Activated effector memory CD4-positive, alpha-beta T cell treated with Interleukin-2 at 50 U/mL for 16 hours (primary cell): Measurements from ENCODE around the gene IBTK.
A peak's percentile ranks its signal among the peaks of the same experiment; 100 is the strongest.
"Not testable (repeated sequence)": the region's sequence is repeated elsewhere in the genome, so short reads cannot be mapped to it uniquely, and the experiment has no call there.

Experiments used
- DNase-seq: peaks from one replicate; pipeline ENCODE4 v3.0.0-alpha.2; 2020

IBTK gene

GRCh38 chr6:82247505-82248272, at the start of gene IBTK:
Gene IBTK, minus strand, starts transcription at chr6:82247744. Its CDS starts 7,258 bp downstream, at chr6:82240486.
- DNase-seq = peak; percentile 89

- DNase-seq = no peak
Measured at GRCh38 chr6:82283771-82284410, 36.3 kb upstream of the IBTK start.

DNA sequence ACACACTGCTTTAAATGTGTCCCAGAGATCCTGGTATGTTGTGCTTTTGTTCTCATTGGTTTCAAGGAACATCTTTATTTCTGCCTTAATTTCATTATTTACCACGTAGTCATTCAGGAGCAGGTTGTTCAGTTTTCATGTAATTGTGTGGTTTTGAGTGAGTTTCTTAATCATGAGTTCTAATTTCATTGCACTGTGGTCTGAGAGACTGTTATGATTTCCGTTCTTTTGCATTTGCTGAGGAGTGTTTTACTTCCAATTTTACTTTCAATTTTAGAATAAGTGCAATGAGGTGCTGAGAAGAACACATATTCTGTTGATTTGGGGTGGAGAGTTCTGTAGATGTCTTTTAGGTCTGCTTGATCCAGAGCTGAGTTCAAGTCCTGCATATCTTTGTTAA, 34.0 kb upstream of the IBTK start:
- not testable (repeated sequence) for DNase-seq

DNA sequence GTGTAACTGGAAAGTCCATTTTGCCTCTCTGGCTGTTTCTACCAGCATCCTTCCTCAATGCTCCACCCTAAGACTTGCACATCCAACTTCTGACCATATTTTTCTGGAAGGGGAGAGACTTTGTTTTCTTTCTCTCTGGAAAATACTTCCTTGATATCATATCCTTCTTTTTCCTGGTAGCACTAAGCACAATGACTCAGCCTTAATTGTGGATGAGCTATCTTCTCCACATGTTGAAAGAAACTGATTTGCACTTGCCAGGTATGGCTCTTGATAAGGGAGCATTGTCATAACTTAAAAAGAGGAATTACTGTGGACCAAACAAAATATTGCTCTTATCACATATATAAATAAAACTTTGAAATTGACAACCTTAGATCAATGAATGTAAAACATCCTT, 30.1 kb upstream of the IBTK start:
- no peak for DNase-seq

GRCh38 chr6:82275686-82276085, 28.1 kb upstream of the IBTK start:
- DNase-seq = no peak

- no peak for DNase-seq
Measured at GRCh38 chr6:82273295-82273694, 25.8 kb upstream of the IBTK start.

DNA sequence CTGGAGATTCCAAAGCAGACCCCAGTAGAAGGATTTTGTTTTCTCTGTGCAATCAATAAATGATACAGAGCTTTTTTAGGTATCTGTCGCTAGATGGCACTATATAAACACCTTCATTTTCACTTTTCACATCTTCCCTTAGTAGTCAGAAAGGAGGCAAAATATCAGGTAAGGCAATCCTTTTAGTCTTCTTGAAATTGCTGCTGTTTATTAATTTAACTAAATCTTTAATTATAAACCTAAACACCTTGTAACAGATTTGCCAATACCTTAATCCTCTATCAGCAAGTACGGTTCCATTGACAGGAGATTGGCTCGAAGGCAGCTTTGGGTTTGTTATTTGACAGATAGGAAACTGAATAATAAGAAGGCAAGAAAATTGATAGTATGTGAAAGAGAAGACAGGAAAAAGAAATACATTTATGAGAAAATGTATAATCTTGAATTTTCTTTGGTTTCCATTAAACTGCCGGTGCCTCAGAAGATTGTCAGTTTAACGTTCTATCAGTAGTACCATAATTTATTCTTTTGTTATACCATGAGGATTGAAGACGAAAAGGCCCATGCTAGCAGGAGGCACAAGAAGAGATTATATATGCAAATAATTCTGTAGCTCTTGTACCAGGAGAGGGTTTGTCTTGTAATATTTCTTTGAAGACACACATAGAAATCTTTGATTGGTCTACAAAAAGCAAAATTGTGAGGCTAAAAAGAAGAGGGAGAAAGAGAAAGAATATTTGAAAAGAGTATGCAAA, 23.5 kb upstream of the IBTK start:
- DNase-seq = no peak

DNA sequence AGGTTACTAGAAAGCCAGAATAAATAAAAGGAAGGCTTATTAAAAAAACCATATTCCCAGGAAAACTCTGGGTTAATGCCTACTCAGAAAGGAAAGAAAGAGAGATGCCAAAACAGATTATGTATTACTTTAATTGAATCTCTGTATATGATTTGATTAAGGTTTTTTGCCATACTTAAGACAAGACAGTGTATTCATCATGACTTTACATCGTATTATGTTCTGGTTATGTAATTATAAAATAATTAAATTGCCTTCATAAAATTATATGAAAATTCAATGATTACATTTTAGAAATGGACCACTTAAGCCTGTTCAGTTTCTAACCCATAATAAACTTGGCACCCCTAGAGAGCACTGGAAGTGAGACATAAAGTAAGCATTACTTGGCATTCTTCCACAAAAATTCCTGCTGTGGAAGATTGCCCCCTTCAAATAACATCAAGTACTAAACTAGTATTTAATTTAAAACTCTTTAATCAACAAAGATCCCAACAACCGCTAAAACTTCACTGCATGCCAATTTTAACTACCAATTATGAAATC, 20.8 kb upstream of the IBTK start:
- DNase-seq = no peak

- DNase-seq = no peak
Measured at GRCh38 chr6:82264824-82265223, 17.3 kb upstream of the IBTK start.

- DNase-seq = no peak
Measured at GRCh38 chr6:82264321-82264720, 16.8 kb upstream of the IBTK start.

DNA sequence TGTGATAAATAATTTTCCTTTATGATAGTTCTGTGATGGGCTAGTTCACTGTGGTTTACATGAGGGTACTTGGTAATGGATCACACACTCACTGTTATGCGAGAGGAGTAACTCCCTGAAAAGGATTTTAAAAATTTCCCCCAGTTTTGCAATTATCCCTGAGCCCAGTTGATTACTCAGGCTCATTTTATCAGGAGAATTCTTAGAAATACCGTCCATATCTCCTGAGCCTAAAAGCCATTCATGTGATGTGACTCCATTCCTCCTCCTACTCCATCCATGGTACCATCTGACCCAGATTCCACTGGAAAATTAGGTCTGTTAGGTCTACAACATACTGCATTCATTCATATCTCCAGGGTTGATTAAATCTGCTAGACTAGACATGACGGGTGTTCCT, 16.4 kb upstream of the IBTK start:
- no peak for DNase-seq

- no peak for DNase-seq
Measured at GRCh38 chr6:82260997-82261732, 13.6 kb upstream of the IBTK start.

GRCh38 chr6:82259389-82259788, 11.8 kb upstream of the IBTK start:
- DNase-seq = no peak

DNA sequence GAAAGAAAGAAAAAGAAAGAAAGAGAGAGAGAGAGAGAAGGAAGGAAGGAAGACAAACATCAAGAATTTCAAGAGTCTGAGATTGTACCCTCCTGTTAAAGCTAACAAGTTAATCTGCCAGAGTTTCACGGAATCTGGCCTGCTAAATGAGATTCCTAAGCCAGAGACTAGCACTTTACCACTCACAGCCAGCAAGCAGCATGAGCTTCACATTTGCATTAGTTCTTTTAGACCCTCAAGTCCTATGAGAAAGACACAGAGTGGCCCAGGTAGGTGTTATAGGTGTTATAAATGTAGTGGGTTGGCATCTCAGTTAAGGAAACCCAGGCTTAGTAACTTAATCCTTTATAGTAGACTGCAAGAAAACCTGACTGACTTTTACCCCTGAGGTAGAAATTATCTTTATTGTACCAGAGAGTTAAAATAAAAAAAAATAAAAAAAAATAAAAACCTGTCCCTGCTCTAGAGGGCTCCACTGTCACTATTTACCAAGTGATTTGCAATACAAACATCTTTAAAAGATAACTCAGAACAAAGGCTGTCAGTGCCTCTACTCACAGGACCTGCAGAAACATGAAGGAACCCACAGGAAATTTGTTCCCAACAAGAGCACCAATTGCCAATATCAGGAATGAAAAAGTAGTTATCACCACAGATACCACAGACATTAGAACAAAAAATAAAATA, 9.7 kb upstream of the IBTK start:
- DNase-seq = no peak

DNA sequence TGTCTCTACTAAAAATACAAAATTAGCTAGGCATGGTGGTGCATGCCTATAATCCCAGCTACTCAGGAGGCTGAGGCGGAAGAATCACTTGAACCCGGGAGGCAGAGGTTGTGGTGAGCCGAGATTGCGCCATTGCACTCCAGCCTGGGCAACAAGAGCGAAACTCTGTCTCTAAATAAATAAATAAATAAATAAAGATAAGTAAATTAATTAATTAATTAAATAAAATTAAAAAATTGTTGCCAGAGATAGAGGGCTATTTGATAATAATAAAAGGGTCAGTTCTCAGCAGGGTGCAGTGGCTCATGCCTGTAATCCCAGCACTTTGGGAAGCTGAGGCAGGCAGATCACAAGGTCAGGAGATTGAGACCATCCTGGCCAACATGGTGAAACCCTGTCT, 7.2 kb upstream of the IBTK start:
- DNase-seq = not testable (repeated sequence)

- DNase-seq = no peak
Measured at GRCh38 chr6:82251942-82252341, 4.4 kb upstream of the IBTK start.

- no peak for DNase-seq
Measured at GRCh38 chr6:82249381-82250253, 2.1 kb upstream of the IBTK start.

DNA sequence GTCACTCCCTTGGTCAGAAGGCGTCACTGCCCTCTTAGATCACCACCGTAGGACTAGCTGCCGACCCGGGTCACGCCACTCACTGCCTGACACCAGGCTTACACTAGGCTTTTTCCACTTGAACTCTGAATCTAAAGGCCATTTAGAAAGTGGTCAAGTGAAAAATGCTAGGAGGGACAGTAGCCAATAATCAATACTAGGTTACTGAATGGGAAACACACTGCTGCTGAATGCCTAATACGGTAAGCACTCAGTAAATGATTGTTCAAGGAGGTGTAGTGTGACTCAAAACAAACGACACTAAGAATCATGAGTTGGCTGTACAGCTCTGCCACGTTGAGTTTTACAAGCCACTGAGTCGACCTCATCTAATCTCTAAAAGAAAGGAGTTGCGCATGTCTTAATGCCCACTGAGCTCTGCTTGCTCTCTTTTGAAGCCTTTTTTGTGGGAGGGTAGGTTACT, 760 bp upstream of the IBTK start:
- DNase-seq = no peak

GRCh38 chr6:82246802-82247504, 591 bp downstream of the IBTK start:
- DNase-seq = no peak

DNA sequence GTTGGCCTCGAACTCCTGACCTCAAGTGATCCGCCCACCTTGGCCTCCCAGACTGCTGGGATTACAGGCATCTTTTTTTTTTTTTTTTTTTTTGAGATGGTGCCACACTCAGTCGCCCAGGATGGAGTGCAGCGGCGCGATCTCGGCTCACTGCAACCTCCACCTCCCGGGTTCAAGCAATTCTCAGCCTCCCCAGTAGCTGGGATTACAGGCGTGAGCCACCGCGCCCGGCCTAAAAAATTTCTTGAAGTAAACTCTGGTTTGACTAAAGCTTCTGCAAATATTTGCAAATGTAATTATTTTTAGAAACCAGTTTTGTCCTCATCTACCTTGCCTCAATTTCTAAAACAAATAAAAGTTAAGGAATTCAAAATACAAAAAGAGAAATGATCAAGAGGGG, 1.2 kb downstream of the IBTK start:
- no peak for DNase-seq
